Astrocyte (in vitro differentiated cells and primary cell): ENCODE data around the gene CKAP5.

ENCODE experiments used
- CTCF ChIP-seq: IDR thresholded peaks from 2 replicates; pipeline ENCODE4 v1.5.1; 2011; ENCODE audit warnings: low read depth, mild to moderate bottlenecking, inconsistent platforms, low read length, moderate library complexity; ENCODE audit not compliant: insufficient read depth
- EZH2 ChIP-seq: IDR thresholded peaks from 2 replicates; pipeline ENCODE4 v1.6.1; 2012; ENCODE audit warnings: mild to moderate bottlenecking, low read length, inconsistent platforms; ENCODE audit not compliant: insufficient read depth

- TF ChIP-seq EZH2 = no peak
- TF ChIP-seq CTCF = no peak
These were observed 44.2 kb downstream of the CKAP5 start for GRCh38 chr11:46801694-46802470.
